GM20431 (cell line): ENCODE data around the gene GPR107.
"Not testable (repeated sequence)": the region's sequence is repeated elsewhere in the genome, so short reads cannot be mapped to it uniquely, and the experiment has no call there.

Experiments used
- in situ Hi-C: fragments of 300-500 bp; cut with MseI, MboI; formaldehyde crosslinking; loops from one replicate; pipeline ENCODE4 v1.15.0; 2020; ENCODE audit warnings: low sequenced_read_pairs; ENCODE audit not compliant: unreplicated experiment

The GPR107 gene

DNA sequence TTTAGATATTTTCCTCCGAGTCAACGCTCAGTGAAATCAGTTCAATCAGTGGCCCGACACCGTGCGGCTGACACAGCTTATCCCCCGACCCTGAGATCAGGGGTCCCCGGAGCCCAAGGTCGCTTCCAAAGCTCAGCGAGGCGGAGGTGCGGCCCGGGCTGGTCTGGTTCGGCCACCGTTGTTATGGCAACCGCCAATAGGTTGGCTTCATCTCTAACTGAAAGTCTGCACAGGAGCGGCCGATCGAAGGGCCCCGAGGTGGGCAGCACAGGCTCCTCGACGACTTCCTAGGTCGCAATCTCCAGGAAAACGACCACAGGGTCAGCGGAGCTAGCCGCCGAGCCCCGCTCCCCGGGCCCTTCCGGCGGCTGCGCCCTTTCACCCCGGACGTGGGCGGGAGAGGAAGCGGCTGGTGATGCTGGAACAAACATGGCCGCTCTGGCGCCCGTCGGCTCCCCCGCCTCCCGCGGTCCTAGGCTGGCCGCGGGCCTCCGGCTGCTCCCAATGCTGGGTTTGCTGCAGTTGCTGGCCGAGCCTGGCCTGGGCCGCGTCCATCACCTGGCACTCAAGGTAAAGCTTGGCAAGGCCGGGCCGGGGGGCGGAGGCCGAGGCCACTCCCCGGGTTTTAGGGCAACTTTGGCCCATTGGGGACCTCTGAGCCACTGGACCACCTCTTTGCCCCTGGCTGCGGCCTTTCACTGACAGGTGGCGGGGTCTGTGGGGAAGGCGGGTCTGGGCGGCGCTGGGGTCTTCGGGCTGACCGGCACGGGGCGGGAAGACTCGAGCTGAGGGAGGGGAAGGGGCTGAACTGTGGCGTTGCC, at the start of gene GPR107:
Gene GPR107 (plus strand): TSS at position 403 of the 821 bp plus-strand sequence. CDS start 27 bp downstream, at position 430.
- in situ Hi-C loops: no loop called here

GRCh38 chr9:130003943-130004552, 49.7 kb upstream of the GPR107 start:
- in situ Hi-C loops: no loop called here

DNA sequence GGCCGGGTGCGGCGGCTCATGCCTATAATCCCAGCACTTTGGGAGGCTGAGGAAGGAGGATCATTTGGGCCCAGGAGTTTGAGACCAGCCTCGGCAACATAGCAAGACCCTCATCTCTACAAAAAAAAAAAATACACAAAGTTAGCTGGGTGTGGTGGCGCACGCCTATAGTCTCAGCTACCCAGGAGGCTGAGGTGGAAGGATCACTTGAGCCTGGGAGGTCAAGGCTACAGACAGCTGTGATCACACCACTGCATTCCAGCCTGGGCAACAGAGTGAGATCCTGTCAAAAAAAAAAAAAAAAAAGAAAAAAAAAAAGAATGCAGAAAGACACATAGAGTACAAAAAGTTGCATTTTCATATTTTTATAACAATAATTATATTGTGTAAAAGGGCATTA, 46.8 kb upstream of the GPR107 start:
- in situ Hi-C loops: not testable (repeated sequence)

- in situ Hi-C loops: no loop called here
Measured at GRCh38 chr9:130008538-130008937, 45.2 kb upstream of the GPR107 start.

DNA sequence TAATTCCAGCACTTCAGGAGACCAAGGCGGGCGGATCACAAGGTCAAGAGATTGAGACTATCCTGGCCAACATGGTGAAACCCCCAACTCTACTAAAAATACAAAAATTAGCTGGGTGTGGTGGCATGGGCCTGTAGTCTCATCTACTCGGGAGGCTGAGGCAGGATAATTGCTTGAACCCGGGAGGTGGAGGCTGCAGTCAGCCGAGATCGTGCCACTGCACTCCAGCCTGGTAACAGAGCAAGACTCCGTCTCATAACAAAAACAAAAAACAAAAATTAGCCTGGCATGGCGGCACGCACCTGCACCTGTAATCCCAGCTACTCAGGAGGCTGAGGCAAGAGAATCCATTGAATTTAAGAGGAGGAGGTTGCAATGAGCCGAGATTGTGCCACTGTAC, 44.2 kb upstream of the GPR107 start:
- in situ Hi-C loops: not testable (repeated sequence)

DNA sequence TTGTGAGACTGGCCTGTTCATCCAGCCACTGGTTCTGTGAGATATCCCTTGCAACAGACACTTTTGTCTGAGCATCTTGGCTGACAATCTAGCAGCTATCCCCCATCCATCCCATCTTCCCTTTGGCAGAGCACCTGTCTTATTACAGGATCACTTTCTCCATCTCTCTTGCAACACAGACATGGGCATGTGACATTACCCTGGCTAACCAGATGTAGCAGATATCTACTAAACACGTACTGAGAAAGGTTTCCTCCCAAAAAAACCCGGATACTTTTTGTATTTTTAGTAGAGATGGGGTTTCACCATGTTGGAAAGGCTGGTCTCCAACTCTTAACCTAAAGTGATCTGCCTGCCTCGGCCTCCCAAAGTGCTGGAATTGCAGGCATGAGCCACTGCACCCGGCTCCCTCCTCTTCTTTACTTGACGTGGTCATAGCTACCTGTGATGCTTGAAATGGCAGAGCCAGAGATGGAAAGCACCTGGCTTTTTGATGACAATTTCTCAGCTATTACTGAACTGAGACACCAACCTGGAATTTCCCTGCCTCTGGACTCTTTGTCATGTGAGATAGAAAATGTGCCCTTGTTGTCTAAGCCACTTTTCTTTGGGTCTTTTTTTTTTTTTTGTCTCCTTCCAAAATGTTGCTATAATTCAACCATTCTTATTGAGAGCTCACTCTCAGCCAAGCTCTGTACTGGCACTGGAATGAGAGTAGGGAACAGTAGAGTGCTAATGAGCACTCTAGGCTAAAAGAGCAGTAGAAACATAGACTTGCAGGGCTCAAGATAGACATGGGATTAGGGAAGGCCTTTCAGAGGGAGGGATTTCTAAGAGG, 43.3 kb upstream of the GPR107 start:
- in situ Hi-C loops: no loop called here

GRCh38 chr9:130013326-130013725, 40.4 kb upstream of the GPR107 start:
- in situ Hi-C loops: no loop called here

DNA sequence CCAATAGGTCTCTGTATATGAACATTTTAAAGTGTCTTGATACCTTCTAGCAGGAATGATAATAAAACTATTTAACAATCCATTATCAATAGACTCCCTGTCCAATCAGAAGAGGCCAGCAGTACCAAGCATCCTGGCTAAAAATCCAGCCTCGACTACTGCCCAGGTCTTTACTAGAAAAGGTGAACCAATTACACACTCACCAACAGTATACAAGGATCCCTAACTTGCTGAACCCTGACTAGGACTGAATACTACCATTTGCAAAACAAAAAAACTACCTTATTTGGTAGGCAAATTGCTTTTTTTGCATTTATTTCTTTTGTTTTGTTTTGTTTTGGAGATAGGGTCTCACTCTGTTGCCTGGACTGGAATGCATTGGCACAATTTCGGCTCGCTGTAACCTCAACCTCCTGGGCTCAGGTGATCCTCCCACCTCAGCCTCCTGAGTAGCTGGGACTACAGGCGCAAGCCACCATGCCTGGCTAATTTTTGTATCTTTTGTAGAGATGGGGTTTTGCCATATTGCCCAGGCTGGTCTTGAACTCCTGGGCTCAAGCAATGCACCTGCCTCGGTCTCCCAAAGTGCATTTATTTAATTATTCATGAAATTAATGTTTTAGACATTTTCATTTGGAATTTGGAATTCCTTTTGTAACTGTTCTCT, 38.2 kb upstream of the GPR107 start:
- in situ Hi-C loops: no loop called here

GRCh38 chr9:130017076-130017475, 36.6 kb upstream of the GPR107 start:
- in situ Hi-C loops: no loop called here

- in situ Hi-C loops: not testable (repeated sequence)
Measured at GRCh38 chr9:130017510-130017909, 36.2 kb upstream of the GPR107 start.

GRCh38 chr9:130018265-130018664, 35.4 kb upstream of the GPR107 start:
- in situ Hi-C loops: no loop called here

DNA sequence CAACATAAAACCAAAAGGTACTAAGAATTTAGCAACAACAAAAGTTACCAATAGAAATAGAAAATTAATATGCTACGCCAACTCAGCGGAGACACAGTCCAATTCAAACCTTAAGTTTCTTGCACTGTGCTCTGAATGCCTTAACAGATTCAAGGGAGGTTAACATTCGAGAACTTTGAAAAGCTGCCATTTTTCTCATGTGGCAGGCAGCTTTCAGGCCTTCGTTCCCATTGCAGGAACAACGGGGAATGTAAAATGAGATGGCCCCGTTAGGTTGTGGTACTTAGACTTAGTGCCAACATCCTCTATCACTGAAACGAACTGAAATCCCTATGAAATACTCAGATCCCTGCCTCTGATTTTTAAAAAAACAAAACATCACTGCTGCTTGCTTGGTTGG, 33.1 kb upstream of the GPR107 start:
- in situ Hi-C loops: no loop called here

DNA sequence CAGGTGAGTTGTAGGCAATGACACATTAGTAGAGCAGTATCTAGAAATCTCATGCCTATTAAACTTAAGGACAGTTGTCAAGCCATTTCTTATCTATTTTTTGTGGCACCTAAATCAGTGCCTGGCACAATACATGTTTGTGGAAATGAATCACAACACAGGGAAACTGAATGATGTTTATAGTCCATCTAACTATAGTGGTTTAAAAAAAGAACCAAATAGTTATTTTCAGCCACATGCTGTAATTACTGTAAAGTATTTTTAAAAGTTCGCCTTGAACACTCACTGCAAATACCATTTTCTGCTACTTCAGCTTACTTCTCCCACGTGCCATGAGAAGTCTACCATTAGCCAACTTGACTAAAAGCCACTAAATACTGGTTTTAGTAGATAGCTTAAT, 32.6 kb upstream of the GPR107 start:
- in situ Hi-C loops: no loop called here

DNA sequence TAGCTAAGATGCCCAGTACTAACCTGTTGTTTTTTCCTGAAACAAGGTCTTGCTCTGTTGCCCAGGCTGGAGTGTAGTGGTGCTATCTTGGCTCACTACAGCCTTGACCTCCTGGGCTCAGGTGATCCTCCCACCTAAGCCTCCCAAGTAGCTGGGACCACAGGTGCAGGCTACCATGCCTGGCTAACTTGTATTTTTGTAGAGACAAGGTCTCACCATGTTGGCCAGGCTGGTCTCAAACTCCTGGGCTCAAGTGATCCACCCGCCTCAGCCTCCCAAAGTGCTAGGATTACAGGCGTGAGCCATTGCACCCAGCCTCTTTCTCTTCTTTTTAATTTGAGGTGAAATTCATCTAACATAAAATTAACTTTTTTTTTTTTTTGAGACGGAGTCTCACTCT, 31.9 kb upstream of the GPR107 start:
- in situ Hi-C loops: not testable (repeated sequence)

DNA sequence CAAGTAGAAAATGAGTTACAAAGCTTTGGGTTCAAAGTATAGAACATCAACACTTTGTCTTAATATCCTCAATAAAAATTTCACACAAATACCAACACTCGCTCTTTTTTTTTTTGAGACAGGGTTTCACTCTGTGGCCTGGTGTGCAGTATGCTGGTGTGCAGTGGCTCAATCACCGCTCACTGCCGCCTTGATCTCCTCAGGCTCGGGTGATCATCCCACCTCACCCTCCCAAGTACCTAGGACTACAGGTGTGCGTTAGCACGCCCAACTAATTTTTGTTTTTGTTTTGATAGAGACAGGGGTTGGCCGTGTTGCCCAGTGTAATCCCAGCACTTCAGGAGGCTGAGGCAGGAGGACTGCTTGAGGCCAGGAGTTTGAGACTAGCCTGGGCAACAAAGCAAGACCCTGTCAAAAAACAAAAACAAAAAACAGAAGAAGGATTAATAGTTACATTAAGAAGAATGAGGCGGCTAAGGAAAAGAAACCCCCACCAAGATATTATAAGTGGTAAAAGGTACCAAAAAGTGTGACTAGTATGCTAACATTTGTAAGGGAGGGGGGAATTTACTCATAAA, 31.1 kb upstream of the GPR107 start:
- in situ Hi-C loops: no loop called here

- in situ Hi-C loops: no loop called here
Measured at GRCh38 chr9:130023144-130023787, 30.4 kb upstream of the GPR107 start.

DNA sequence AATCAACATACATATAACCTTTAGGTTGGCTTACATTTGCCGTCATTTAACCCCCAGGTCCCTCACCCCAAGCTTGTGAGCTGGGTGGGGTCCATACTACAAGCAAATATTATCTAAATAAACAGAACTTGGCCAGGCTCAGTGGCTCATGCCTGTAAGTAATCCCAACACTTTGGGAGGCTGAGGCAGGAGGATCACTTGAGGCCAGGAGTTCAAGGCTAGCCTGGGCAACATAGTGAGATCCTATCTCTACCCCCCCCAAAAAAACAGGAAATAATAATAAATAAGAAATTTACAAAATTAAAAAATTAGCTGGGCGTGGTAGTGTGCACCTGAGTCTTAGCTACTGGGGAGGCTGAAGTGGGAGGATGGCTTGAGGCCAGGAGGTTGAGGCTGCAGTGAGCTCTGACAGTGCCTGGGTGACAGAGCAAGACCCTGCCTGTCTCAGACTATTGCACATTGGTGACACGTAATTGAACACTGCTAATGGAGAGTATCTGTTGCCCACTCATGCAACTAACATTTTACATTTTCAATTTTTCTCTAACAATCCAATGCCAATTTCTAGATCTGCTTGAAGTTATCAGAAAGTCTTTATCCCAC, 29.6 kb upstream of the GPR107 start:
- in situ Hi-C loops: no loop called here

DNA sequence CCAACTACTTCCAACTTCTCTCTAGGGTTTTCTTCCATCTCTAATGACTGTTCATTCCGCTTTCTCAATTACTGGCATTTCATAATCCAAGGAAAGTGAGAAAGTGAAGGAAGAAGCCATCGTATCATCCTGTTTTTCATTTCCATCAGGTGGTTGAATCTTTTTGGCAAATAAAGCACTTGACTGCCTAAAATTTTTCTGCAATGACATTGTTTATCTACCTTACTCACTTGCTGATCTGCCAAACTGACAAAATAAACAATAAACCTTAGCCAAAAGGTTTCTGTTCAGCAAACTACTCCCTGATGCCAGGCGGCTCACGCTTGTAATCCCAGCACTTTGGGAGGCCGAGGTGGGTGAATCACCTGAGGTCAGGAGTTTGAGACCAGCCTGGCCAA, 29.1 kb upstream of the GPR107 start:
- in situ Hi-C loops: no loop called here
